HFF-Myc (cell line): ENCODE data around the gene CNOT2.
"Not testable (repeated sequence)": the region's sequence is repeated elsewhere in the genome, so short reads cannot be mapped to it uniquely, and the experiment has no call there.

Experiments
- DNase-seq: peaks from one replicate; pipeline ENCODE4 v3.0.0-alpha.2; 2011; ENCODE audit warnings: low read depth; ENCODE audit errors: extremely low read depth
- H3K4me3 ChIP-seq: replicated peaks from 2 replicates; pipeline ENCODE4 v1.5.1; 2011; ENCODE audit warnings: low read depth, mild to moderate bottlenecking, control low read depth, low read length
- TF ChIP-seq, protein P1 (sequence below): IDR thresholded peaks from 2 replicates; pipeline ENCODE4 v1.5.1; 2012; ENCODE audit warnings: mild to moderate bottlenecking, low read depth, low read length, control low read depth; ENCODE audit errors: missing control alignments

The CNOT2 gene

DNA sequence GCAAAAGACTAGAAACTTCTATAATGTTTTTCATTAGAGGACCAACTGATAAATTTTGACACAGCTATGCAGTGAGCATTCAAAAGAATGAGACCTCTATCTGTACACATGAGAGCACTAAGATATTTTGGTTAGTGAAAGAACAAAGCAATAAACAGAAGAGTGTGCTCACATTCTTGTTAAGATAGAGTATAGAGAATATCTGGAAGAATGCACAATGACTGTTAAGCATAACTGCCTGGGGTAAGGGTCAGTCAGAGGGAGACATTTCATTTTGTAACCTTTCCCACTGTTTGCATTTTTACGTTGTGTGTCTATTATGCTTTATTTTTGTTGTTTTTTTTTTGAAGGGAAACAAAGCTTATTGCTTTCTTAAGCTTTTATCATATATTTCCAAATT is 143.5 kb downstream of the CNOT2 start:
- DNase-seq, result no peak
- TF ChIP-seq, protein P1, sequence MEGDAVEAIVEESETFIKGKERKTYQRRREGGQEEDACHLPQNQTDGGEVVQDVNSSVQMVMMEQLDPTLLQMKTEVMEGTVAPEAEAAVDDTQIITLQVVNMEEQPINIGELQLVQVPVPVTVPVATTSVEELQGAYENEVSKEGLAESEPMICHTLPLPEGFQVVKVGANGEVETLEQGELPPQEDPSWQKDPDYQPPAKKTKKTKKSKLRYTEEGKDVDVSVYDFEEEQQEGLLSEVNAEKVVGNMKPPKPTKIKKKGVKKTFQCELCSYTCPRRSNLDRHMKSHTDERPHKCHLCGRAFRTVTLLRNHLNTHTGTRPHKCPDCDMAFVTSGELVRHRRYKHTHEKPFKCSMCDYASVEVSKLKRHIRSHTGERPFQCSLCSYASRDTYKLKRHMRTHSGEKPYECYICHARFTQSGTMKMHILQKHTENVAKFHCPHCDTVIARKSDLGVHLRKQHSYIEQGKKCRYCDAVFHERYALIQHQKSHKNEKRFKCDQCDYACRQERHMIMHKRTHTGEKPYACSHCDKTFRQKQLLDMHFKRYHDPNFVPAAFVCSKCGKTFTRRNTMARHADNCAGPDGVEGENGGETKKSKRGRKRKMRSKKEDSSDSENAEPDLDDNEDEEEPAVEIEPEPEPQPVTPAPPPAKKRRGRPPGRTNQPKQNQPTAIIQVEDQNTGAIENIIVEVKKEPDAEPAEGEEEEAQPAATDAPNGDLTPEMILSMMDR, result no peak
- H3K4me3 ChIP-seq, result no peak overlapping the region

DNA sequence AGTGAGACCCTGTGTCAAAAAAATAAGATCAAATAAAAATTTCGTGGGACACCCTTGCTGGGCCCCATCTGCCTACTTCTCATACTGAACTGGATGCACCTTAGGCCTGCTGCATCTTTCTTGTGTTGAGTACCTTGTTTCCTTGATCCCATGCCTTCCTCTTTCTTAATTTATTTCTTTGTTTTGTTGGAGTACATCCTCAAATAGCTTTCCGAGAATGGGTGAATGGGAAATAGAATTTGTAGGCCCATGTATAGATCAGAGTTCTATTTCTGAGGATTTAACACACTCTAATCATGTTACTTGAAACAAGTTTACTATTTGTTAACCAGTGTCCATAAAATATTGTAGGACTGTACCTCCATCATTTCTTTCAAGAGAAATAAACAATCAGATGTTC is 146.4 kb downstream of the CNOT2 start:
- TF ChIP-seq, protein P1, result no peak
- no peak for DNase-seq
- no peak overlapping the region for H3K4me3 ChIP-seq

DNA sequence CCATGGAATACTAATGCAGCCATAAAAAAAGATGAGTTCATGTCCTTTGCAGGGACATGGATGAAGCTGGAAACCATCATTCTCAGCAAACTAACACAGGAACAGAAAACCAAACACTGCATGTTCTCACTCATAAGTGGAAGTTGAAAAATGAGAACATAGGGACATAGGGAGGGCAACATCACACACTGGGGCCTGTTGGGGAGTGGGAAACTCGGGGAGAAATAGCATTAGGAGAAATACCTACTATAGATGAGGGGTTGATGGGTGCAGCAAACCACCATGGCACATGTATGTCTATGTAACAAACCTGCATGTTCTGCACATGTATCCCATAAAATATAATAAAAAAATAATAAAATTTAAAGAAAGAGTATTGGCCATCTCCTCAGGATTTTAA is 149.4 kb downstream of the CNOT2 start:
- H3K4me3 ChIP-seq, DNase-seq: not testable (repeated sequence)

DNA sequence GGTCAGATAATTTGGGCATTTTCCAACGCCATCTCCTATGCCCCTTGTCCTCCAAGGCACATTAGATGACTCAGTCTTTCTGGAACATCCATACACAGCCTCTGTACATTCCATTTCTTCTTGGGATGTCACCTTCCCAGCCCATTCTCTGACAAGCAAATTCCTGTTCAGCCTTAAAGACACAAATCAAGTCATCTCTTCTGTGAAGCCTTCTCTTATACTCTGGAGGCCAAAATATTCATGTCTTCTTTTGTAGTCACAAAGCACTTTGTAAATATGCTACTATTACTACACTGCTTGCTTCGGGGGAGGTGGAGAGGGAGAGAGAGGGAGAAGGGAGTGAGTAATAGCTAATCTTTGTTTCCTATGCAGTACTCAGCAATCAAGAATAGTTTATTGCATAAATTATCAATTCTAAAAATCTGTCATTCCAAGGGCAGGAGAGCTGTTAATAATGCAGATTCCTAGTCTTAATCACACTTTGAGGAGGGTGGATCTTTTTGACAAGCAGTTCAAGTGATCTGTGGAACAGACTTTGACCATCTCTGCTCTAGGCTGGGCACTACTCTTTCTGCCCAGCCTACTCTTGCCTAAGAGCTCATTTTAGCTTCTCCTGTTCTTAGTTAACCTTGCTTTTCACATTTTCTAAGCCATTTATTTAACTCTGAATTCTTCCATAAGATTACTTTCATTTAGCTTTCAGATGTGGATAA is 150.7 kb downstream of the CNOT2 start:
- no peak for DNase-seq
- TF ChIP-seq, protein P1, result no peak
- no peak overlapping the region for H3K4me3 ChIP-seq

DNA sequence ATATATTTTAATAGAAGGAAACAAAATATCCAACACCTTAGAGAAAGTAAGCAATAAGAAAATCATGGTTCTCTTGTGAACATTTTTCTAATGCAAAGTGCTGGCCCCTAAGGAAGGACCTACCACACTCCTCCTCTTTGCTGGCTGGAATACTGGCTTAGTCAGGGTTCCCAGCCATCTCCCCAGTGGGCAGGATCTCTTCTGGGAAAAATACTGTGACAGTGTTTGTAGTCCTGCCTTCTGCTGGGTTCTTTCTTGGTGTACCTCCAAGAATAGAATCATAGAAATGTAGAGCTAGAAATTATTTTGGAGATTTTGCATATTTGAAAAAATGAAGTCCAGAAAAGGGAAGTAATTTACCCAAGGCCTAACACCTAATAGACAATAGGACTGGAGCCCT is 154.8 kb downstream of the CNOT2 start:
- no peak overlapping the region for H3K4me3 ChIP-seq
- no peak for DNase-seq
- TF ChIP-seq, protein P1, result no peak

DNA sequence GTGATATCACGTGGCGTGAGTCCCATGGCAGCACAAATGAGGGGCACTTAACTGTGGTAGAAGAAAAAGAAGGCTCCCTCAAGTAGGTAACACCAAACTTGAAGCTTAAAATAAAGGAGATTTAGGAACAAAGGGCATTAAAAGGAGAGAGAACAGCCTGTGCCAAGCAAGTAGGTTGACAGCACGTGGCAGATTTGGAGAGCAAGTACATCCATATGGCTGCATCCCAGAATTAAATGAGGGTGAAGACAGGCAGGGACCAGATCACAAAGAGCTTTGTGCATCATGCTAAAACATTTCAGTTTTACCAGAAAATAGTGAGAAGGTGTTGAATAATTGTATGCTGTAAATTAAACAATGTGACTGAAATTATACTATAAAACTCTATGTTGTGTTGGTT is 155.6 kb downstream of the CNOT2 start:
- DNase-seq, result no peak
- H3K4me3 ChIP-seq, result no peak overlapping the region
- TF ChIP-seq, protein P1, result no peak

DNA sequence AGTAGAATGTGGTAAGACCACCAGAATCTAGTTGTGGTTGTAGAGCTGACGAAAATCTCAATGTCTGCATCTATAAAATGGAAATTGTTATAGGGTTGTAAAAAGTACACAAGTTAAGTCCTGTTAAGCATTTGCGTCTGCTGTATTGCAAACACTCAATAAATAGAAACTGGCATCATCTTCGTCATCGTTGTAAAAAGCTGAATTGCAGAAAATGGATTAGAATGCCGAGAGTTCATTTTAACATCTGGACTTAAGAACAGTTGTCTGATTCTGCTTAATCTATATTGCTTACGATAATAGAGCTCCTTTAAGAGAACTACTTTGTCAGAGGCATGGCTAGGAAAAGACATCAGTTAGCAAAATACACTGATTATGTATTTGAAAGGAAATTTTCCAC is 156.1 kb downstream of the CNOT2 start:
- TF ChIP-seq, protein P1, result no peak
- no peak for DNase-seq
- no peak overlapping the region for H3K4me3 ChIP-seq
